Pulmonary artery endothelial cell (primary cell): ENCODE measurements around the gene NACC2. TPM values are rescaled to one million over a fixed set of nuclear protein-coding genes. Genes with fewer than 3 reads are reported as not detected.
A peak's percentile ranks its signal among the peaks of the same experiment; 100 is the strongest.

Source experiments
- DNase-seq: peaks from one replicate; pipeline ENCODE4 v3.0.0-alpha.2; 2011; ENCODE audit warnings: low read depth, low spot score
- total RNA-seq: library from RNA; depleted of rRNA; stranded (reverse); fragments of >200 nt; gene quantifications from 2 replicates; pipeline ENCODE4 v1.2.3, GENCODE V29; 2014

NACC2 gene
- total RNA-seq, 1 donor from 2014 or later: 25.5 TPM

DNA sequence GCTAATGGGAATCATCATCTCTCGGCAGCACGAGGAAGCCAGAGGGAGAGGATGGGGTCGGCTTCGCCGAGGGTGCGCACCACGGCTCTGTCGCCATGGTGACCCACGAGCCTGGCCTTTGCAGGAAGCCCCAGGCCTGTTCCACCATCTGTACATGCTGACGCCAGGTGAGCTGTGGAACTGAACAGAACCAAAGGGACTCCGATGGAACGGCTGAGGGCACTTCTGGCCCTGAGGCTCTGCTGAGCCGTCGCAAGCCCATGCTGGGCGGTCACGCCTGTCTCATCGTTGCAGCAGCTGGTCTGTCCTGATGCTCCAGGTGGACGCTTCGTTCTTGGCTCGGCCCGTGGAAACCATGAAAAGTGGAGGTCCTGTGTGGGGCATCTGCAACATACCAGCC, 99.3 kb downstream of the NACC2 start:
- DNase-seq: no peak

DNA sequence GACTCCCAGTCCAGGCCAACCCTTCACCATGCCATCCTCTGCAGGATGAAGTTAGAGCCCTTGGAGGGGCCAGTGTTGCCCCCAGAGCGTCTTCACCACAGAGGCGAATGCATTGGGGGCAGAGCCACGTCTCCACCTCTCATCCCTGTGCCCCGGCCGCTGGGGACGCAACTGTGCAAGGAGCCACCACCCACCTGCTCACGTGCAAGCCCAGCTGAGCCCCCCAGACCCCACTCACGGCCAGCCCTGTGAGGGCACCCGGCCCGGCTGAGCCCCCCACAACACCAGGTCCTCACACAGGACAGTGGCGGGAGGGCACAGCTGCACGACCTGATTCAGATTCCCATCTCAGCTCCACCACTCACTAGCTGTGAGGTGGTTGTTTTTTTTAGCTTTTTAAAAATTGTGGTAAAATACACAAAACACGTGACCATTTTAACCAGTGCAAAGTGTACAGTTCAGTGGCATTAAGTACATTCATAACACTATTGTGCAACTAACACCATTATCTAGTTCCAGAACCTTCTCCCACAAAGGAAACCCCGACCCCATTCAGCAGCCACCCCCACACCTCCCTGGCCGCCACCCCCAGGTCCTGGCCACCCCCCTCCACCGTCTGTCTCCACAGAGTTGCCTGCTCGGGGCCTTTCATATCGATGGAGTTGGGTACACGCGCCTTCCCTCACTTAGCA, 100.4 kb downstream of the NACC2 start:
- DNase-seq: no peak

DNA sequence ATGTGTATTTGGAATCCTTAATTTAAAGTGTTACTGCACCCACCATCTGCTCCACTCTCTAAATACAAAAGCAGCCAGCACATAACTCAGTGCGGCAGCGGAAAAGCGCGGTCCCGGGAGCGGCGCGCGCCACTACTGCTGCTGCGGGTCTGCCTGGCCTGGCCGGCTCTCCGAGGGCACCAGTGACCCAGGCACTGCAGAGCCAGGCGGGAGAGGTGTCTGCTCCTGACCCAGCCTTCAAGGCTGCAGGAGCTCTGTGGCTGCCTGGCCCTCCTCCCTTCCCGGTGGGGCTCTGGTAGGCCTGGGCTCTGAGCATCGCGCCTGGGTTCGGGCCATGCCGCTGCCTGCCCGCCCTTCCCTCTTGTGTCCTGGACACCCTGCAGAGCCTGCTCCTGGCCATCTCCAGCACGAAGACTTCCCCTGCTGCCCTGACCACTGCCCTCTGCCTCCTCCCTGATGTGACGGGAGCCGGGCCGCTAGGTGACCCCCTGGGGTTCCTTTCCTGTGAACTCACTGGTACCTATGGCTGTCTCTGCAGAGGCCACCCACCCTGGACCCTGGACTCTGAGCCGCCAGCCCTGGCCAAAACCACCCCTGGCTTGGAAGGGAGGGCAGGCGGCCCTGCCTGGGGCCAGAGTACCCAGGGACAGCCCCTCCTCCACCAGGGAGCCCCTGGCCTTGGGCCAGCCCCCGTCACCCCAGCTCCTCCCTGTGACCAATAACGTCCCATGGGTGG, 101.2 kb downstream of the NACC2 start:
- DNase-seq: no peak

DNA sequence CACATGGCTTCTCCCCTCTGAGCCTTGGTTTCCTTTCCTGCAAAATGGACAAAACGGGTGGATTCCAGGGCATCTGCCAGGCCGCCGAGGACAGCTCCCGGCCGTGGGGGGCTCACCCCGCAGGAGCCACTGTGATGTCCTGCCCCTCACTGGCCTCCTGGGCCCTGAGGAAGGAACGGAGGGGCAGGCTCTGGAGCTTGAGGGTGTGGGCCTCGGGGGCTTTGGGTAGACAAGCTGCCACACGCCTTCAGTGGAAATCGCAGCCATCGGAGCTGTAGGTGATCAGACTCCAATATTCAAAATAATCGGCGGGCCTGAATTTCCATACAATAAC, 101.7 kb downstream of the NACC2 start:
- DNase-seq: no peak

DNA sequence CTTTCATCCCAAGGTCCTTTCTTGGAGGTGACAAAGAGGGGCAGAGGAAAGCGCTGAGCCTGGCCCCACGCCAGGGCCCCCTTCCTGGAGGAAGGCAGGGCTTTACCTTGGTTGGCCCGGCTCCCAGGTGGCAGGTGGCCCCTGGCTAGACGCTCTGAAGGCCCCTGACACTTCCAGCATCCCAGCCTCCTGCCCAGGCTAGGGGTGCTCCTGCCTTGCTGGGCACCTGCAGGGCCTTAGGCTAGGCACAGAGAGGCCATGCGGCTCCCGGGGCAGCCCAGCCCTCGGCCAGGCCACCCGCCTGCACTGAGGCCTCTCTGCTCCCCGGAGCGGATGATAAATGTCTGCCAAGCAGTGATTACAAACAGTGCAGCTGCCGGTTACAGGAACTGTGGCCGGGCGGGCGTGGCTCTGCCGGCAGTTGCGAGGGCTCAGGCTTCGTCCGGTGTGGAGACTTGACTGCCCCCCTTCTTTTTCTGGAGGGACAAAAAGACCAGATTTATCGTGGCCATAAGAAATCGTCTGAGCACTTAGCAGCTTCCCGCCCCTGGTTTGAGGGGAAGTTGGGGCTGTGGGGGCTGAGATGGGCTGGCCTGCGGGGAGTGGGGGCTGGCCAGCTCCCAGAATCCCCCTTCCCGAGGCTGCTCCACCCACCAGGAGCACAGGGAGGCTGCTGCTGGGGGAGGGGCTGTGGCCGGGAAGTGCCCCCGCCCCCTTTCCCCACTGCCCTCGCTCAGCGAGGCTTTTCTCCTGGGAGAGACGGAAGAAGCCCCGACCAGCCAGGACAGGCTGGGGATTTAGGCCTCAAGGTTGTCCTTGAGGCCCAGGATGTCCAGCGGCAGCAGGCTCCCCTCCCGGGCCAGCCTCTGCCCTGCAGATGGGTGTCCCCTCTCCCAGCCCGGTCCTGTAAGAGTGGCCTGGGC, 102.3 kb downstream of the NACC2 start:
- peak; percentile 33 for DNase-seq

DNA sequence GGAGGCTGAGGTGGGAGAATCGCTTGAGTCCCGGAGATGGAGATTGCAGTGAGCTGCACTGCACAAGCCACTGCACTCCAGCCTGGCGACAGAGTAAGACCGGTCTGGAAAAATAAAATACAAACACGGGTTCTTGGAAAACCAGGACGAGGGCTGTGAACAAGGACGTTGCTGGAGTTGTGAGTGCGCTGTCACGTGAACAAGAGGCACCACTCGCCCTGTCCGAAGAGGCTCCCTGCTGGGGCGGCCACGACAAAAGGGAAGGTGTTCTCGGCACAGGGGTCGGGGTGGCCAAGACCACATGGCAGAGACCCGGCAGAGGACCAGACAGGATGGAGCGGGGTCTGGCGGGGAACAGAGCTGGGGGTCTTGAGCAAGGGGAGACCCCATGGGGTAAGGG, 103.3 kb downstream of the NACC2 start:
- no peak for DNase-seq

DNA sequence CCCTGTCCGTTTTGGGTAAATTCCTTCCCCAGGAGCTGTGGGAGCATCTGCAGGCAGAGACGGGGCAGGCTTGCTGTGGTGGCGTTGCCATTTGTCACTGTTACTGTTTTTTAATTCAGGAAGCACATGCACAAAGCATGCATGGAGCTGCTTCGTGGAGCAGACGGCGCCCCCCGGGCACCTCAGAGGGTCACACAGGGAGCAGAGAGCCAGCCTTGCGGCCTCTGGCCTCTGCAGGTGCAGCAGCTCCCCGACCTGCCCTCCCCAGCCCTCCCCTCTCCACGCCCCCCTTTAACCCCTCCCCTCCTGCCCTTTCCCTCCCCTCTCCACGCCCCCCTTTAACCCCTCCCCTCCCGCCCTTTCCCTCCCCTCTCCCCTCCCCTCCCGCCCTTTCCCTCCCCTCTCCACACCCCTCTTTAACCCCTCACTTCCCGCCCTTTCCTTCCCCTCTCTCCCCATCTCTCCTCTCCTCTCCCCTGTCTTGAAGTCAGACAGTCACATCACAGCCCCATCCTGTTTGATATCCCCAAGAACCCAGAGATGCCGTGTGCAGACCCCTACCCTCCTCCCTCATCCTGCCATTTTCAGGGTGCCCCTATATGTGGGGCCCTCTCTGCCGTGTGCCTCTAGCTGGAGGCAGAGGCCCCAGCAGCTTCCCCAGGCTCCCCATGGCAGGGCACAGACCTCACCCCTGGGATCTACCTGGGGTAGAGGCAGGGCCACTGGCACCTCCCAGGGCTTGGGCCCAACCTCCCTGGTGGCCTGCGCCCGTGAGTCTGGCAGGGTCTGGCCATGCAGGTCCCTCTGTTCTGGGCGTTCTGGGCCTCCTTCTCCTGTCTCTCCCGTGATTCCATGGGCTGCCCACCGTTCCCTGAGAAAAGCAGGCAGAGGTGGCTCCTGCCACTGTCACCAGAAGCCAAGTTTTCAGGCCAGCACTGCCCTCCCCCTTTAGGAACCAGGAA, 104.3 kb downstream of the NACC2 start:
- DNase-seq: peak; percentile 39

DNA sequence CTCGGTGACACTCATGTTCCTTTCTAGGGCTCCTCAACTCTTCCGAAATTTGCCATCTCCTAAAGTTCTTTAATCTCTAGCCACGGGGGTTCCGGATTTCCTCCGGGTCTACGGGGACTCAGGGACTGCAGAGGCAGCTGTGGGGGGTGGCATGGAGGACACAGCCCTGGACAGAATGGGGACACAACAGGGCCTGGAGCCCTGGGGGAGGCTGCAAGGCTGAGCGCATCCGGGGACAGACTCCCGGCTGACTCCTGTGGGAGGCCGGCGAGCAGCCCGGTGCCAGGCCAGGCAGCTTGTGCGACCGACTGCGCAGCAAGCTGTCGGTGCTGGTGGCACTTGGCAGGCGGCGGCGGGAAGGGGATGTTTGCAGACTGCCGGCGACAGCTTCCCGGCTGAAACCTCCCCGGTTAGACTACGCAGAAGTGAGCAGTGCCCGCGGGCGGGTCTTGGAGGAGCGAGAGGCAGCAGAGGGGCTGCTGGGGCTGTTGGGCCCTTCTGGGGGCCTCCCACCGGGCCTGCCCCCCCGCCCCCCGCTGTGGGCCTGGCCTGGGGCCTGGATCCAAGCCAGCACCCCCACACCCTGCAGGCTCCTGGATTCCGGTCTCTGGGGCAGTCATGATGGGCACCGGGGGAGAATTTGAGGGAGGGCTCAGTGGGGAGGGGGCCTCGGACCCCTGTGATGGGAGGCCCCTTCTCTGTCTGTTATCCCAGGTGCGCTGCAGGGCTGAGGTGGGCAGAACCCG, 105.2 kb downstream of the NACC2 start:
- DNase-seq: no peak

DNA sequence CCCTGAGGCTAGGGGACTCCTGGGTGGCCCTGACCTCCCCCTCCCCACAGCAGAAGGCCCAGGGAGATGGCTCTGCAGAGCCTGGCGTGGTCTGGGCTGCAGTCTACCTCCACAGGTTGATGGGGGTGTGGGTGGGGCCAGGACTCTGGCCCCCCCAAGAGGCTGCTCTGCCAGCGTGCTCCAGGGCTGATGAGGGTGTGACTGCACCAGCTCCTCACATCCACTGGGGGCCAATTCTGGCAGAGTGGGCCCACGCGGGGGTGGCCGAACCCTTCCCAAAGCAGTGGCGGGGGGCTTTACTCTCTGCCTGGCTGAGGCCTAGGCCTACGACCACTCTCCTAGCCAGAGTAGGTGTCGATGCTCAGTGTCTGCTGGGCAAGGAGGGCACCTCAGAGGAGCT, 105.9 kb downstream of the NACC2 start:
- no peak for DNase-seq

DNA sequence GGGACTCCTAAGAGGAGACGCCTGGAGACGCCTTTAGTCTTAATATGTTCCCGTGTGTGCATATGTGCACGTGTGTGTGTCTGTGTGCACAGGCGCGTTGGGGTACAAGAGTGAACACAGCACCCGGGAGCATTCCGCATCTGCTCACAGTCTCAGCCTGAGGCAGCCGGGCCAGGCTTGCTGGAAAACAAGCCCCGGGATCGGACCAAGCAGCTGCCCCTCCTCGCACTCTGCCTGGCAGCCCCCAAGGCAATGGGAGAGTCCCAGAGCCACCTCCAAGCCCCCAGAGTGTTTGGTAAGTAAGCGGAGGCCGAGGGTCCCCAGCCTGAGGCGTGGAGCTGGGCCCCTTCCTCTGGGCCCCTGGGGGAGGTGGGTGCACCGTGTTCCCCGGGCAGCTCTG, 106.6 kb downstream of the NACC2 start:
- DNase-seq: no peak

DNA sequence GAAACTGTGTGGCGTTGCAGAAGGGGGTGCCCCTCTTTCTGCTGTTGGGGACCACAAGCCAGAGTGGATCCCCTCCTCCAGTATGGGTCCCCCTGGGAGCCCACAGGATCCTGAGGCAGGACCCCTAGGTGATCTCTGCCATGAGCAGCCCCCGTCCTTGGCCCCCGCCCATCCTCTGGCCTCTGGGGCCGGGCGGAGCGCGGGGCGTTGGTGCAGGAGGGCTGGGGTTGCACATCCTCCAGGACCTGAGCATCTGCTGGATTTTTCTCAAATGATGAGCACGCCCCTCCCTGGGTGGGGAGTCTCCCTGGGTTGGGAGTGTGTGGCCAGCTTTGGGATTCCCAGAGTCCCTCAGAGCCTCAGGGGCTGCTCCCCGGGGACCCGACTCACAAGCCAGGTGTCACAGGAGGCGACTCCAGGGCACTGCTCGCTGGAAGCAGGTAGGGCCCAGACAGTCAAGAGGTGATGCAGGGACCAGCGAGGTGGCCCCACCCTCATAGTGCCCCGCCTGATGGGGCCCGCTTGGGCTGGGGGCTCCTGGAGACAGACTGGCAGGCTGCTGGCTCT, 107.2 kb downstream of the NACC2 start:
- no peak for DNase-seq

DNA sequence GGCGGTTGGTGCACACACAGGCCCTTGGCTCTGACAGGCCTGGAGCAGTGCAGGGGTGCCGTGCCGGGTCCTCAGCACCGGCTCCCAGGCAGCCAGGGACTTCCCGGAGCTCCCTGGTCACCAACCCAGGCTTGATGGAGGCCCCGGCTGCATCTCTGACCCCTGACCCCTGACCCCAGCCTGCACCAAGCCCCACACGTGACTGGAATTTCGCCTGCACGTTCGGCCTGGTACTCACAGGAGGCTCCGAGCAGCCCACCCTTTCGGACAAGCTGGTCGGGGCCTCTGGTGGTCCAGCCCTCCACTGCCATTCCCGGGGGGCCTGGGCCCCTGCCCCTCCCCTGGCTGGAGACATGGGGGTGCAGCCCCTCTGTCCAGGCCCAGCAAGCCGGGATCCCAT, 108.5 kb downstream of the NACC2 start:
- no peak for DNase-seq

DNA sequence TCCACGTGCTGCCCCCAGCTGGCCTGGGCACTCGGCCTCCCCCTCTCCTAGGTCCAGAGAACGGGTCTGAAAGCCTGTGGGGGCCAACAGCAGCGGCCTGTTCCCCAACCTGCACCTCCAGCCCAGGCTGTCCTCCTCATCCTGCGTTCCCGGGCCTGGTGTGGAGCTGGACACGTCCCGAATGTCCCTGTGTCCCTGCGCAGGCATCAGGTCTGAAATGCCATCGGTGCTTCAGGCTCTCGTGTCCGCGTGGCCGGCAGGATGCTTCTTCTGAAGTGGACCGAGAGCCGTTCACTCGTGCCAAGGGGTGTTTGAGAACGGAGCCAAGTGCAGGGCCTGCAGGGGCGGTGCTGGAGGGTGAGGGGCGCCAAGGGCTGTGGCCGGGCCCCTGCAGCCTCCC, 109.2 kb downstream of the NACC2 start:
- DNase-seq: no peak

DNA sequence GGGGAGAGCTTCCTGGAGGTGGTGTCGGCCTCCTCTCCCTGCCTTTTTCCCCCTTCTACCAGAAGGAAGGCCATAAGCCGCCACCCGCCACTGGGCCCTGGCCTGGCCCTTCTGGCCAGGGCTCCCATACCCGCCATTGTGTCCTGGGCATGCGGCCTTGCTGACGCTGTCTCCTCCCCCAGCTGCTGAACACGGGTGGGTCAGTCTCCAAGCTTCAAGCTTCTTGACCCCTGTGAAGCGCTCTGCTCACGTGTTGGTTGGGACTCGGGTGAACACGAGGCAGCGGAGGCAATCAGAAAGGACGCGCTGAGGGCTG, 109.7 kb downstream of the NACC2 start:
- no peak for DNase-seq

DNA sequence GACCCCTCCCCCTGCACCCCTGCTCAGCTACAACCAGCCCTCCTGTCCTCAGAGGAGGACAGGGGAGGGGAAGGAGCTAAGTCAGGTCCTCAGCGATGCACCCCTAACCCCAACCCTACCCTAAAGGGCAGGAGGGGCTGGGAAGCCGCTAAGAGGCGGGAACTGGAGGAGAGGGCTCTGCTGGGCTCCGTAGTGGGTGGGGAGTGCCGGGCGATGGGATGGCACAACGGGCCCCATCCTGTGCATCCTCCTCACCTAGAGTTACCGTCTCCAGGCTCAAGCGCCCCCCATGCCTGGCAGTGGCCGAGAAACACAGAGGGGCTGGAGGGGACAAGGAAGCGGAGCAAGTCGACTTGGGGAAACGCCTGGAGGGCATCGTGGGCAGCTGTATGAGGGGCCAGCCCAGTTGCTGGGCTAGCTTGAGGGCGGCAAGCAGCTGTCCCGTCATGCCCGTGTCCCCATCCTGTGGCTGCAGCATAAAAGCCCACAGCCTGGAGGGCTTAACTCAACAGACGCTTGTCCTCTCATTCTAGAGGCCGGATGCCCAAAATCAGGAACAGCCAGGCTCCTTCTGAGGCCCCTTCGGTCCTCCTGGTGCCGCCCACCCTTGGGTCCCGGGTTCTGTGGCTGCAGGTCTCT, 110.9 kb downstream of the NACC2 start:
- no peak for DNase-seq

DNA sequence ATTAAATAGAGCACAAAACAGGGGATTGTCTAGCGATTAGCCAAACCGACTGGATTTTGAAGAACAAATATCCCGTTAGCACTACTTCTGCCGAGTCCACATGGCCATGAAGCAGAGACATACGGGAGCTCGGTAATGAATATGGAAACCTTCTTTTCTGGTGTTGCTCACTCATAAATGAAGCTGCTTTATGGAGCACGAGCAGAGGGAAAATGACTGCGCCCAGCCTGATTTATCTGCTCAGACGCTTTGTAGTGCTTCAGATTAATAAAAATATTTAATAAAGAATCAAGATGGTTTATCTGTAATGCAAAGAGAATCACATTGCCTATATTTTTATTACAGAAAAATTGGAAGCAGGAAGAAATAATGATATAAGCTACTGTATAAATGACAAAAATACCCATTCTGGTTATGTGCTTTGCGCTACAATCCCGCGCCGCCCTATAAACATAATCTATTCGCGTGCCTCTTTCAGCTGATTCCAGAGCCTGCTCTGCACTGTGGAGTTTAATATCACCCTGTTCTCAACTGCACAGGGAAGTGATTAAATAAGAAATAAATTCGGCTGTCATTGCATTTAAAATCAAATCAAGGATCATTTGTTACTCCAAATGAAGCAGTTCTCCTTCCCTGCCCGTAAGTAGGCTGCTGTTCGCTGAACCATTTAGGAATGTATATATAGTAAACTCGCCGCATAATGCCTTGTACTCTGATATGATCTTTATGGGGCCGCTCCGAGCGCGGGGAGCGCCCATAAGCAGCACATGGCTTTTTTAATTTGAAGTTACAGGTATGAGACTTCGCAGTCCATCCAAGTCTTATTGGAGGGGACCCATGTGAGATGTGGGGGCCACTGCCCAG, 111.6 kb downstream of the NACC2 start:
- no peak for DNase-seq

DNA sequence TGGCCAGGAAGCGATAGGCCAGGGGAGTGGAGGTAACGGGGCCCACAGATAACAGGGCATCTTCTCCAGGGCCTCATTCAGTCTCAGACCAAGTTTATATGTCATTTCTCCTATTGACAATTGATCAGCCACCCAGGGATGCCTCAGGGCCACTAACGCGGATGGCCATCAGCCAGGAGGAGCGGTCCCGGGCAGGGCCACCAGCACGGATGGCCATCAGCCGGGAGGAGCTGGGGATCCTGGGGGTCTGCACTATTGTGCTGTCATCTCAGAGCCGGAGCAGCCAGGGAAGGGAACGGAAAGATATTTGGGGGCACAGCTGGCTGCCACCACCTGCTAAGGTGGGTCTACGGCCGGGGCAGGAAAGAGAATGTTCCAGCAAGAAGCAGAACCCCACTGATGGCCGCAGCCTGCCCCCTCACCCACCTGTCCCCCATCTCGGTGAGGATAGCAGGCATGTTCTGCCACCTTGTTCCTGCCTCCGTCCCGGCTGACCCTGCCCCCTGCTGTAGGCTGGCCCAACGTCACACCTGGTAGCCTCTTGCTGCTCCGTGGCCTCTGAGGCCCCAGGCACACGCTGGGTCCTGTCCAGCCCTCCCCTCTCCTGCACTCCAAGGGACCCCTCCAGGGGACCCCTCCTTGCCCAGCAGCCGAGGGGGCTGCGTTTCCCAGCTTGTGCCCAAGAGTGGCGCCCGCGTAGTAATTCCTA, 112.4 kb downstream of the NACC2 start:
- DNase-seq: no peak
